ENCODE measurements around the gene AZI2. TPM values are rescaled to one million over a fixed set of nuclear protein-coding genes. Genes with fewer than 3 reads are reported as not detected.

Gene AZI2, protein sequence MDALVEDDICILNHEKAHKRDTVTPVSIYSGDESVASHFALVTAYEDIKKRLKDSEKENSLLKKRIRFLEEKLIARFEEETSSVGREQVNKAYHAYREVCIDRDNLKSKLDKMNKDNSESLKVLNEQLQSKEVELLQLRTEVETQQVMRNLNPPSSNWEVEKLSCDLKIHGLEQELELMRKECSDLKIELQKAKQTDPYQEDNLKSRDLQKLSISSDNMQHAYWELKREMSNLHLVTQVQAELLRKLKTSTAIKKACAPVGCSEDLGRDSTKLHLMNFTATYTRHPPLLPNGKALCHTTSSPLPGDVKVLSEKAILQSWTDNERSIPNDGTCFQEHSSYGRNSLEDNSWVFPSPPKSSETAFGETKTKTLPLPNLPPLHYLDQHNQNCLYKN
- 66.7 and 74.1 TPM in 2 replicates for total RNA-seq

DNA sequence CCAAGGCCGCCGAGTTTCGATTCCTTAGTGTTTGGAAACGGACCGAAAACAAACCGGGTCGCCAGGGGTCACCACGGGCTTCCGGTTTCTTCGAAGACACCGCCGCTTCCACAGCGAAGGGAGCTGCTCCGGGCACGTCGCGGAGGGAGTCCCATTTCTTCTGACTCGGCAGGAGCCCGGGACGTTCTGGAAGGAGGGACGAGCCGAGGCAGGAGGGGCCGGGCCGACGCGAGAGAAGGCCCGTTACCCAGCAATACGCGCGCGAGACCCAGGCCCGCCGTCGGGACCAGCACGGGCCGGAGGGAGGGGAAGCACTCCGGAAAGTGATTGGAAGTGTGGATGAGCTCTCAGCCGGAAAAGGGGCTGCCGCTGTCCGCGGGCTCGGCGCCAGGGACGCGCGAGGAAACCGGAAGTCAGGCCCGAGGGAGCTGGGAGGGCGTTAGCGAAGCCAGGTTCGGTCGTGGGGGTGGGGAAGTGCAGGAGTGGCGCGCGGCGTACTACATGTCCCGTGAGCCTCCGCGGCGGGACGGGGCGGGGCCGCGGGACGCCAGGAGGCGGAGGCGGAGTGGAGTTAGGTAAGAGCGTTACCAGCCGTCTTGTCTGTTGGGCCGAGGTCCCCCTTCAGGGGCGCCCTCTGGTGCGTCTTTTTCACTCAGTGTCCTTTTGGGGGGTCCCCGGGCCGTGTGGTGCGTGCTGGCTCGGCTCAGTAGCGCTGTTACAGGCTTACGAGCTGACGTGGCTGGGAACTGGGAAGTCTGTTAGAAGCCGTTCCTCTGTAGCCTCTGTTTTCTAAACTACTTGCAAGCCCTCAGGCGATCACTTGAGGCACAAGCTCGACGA is at the start of gene AZI2, which contains the start of gene ZCWPW2:
AZI2 (minus strand) TSS at position 196 of the 840 bp plus-strand sequence. CDS start 8,207 bp downstream, outside the sequence.
ZCWPW2 (plus strand) TSS at position 93 of the 840 bp plus-strand sequence. CDS start 64,348 bp downstream, outside the sequence.

Other genes starting within 250 kb of the AZI2 start
- 3.1 and 5.1 TPM in 2 replicates for gene CMC1, start 107.2 kb downstream of the AZI2 start, total RNA-seq
- gene ZCWPW2, start 103 bp downstream of the AZI2 start, total RNA-seq = 0.79 and 1.1 TPM in 2 replicates

Measured in placental epithelial cell (primary cell).